ENCODE results near the gene CCDC47.

DNA sequence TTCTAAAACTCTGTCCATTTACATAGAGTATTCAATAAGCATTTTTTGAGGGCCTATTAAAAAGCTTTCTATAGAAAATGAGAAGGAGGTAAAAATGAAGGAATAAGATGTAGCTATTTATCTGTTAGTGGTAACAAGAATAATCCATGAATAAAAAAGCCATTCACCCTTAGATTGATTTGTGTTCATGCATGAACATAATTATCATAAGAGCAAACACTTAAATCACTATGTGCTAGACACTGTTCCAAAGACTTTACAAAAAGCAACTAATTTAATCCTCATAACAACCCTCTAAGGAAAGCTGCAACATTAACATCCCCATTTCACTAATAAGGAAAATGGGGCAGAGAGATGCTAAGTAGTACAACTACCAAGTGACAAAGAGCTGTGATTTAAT, 6.6 kb downstream of the CCDC47 start:
- TF ChIP-seq USF2 (IDR thresholded peaks at IDR 0.05; ENCODE audit: low read depth, low read length) = no peak
- no peak for TF ChIP-seq CTCF (conservative IDR thresholded peaks at IDR 0.05; ENCODE audit: low read depth, low read length)
- no peak for TF ChIP-seq MAFK (IDR thresholded peaks at IDR 0.05; ENCODE audit: low read depth, low read length)
- TF ChIP-seq POLR2A (IDR thresholded peaks at IDR 0.05; ENCODE audit: low read depth, low read length) = no peak
- no peak for TF ChIP-seq FOS (IDR thresholded peaks at IDR 0.05; ENCODE audit: low read depth, low read length)
- no peak for TF ChIP-seq NFE2L2 (IDR thresholded peaks at IDR 0.05; ENCODE audit: low read depth, low read length)
- TF ChIP-seq RFX5 (IDR thresholded peaks at IDR 0.05; ENCODE audit: low read depth, low read length) = no peak
